BE2C (cell line): ENCODE results near the gene RPS6KA6.

ENCODE experiments used
- DNase-seq: peaks from one replicate; pipeline ENCODE4 v3.0.0-alpha.2; 2020
- H3K27me3 ChIP-seq: fragments of 250-450 bp; sonication (Bioruptor Pico); 2 replicates; pipeline ENCODE4 v1.5.1; 2020; ENCODE audit warnings: mild to moderate bottlenecking
- H3K36me3 ChIP-seq: fragments of 250-450 bp; sonication (Bioruptor Pico); 2 replicates; pipeline ENCODE4 v1.5.1; 2020; ENCODE audit warnings: mild to moderate bottlenecking
- H3K4me1 ChIP-seq: fragments of 250-450 bp; sonication (Bioruptor Pico); 2 replicates; pipeline ENCODE4 v1.5.1; 2020
- H3K4me3 ChIP-seq: 2 replicates; pipeline ENCODE4 v1.5.1; 2011; ENCODE audit warnings: low read depth, low read length
- H3K9me3 ChIP-seq: fragments of 250-450 bp; sonication (Bioruptor Pico); 2 replicates; pipeline ENCODE4 v1.5.1; 2020
- CTCF ChIP-seq: IDR thresholded peaks from 2 replicates; pipeline ENCODE4 v1.5.1; 2012; ENCODE audit warnings: mild to moderate bottlenecking, low read depth, low read length

RPS6KA6 gene

DNA sequence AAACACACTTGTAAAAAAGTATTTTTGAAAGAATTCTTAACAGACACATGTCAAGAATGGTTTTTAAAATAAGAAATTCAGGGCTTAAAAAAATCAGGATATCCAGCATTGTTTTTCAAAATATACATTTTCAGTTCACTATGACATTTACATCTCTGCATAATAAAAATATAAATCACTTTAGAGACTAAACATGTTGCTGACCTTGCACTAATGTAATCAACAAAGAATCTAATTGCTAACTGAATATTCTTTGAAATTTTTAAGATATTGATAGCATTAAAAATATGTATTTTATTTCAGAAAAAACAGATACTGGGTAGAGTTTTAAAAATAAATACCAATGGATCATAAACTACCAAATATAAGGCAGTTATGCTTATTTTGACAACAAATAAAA lies 26.4 kb downstream of the RPS6KA6 start:
- H3K4me3 ChIP-seq = no peak overlapping the region
- no peaks in the 10 kb centered on the region for H3K4me1 ChIP-seq
- DNase-seq = no peak
- TF ChIP-seq CTCF = no peak
- no peaks in the 10 kb centered on the region for H3K9me3 ChIP-seq
- H3K27me3 ChIP-seq = no peaks in the 10 kb centered on the region
- no peaks in the 10 kb centered on the region for H3K36me3 ChIP-seq

GRCh38 chrX:84160736-84161135 lies 27.3 kb downstream of the RPS6KA6 start:
- no peaks in the 10 kb centered on the region for H3K36me3 ChIP-seq
- no peak for DNase-seq
- H3K9me3 ChIP-seq = no peaks in the 10 kb centered on the region
- no peaks in the 10 kb centered on the region for H3K4me1 ChIP-seq
- H3K4me3 ChIP-seq = no peak overlapping the region
- no peaks in the 10 kb centered on the region for H3K27me3 ChIP-seq
- no peak for TF ChIP-seq CTCF

GRCh38 chrX:84156821-84157220 lies 31.2 kb downstream of the RPS6KA6 start:
- Histone ChIP-seq H3K4me3 (no peak overlapping the region), H3K4me1 (no peaks in the 10 kb centered on the region), H3K9me3 (no peaks in the 10 kb centered on the region), H3K36me3 (no peaks in the 10 kb centered on the region), H3K27me3 (no peaks in the 10 kb centered on the region)
- DNase-seq = no peak
- TF ChIP-seq CTCF = no peak

GRCh38 chrX:84155938-84156337 lies 32.1 kb downstream of the RPS6KA6 start:
- no peak for DNase-seq
- H3K27me3 ChIP-seq = no peaks in the 10 kb centered on the region
- H3K36me3 ChIP-seq = no peaks in the 10 kb centered on the region
- no peaks in the 10 kb centered on the region for H3K9me3 ChIP-seq
- no peaks in the 10 kb centered on the region for H3K4me1 ChIP-seq
- no peak for TF ChIP-seq CTCF
- H3K4me3 ChIP-seq = no peak overlapping the region

DNA sequence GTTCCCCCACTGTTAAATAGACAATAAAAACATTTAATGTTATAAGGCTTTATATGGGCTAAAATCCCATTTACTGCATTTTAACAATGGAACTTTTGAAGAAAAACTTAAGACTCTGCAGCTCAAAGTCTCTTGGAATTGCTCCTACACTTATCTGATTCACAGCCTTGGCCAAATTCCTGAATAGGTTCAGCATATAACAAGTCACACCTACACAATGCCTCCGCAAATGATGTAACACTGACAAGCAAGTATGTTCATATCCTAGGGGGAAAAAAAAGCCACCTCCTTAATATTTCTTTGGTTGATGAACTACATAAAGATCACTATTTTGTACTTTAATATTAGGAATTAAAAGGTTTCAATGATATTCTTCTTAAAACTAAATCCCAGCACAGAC lies 34.5 kb downstream of the RPS6KA6 start:
- H3K9me3 ChIP-seq = no peaks in the 10 kb centered on the region
- no peaks in the 10 kb centered on the region for H3K27me3 ChIP-seq
- no peak overlapping the region for H3K4me3 ChIP-seq
- H3K36me3 ChIP-seq = no peaks in the 10 kb centered on the region
- no peaks in the 10 kb centered on the region for H3K4me1 ChIP-seq
- TF ChIP-seq CTCF = no peak
- DNase-seq = no peak

DNA sequence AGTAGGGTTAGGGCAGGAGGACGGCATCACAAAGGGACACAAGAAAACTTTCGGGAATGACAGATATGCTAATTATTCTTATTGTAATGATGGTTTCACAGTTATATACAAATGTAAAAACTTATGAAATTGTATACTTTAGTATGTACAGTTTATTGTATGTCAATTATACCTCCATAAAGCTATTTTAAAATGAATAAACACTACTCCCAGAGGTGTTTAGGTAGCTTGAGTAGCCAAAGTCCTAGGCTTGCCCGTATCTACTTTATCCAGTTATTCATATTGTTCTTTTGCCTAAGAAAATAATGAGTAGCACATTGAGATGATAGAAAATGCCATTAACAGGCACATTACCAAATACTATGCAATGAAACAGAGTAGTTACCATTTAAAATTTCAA lies 43.0 kb downstream of the RPS6KA6 start:
- H3K27me3 ChIP-seq = no peaks in the 10 kb centered on the region
- H3K36me3 ChIP-seq = no peaks in the 10 kb centered on the region
- H3K4me3 ChIP-seq = no peak overlapping the region
- no peaks in the 10 kb centered on the region for H3K9me3 ChIP-seq
- no peak for TF ChIP-seq CTCF
- H3K4me1 ChIP-seq = no peaks in the 10 kb centered on the region
- no peak for DNase-seq
